Measurements from ENCODE around the gene CASP8AP2.
A peak's percentile ranks its signal among the peaks of the same experiment; 100 is the strongest.
"Not testable (repeated sequence)": the region's sequence is repeated elsewhere in the genome, so short reads cannot be mapped to it uniquely, and the experiment has no call there.

CASP8AP2 gene

DNA sequence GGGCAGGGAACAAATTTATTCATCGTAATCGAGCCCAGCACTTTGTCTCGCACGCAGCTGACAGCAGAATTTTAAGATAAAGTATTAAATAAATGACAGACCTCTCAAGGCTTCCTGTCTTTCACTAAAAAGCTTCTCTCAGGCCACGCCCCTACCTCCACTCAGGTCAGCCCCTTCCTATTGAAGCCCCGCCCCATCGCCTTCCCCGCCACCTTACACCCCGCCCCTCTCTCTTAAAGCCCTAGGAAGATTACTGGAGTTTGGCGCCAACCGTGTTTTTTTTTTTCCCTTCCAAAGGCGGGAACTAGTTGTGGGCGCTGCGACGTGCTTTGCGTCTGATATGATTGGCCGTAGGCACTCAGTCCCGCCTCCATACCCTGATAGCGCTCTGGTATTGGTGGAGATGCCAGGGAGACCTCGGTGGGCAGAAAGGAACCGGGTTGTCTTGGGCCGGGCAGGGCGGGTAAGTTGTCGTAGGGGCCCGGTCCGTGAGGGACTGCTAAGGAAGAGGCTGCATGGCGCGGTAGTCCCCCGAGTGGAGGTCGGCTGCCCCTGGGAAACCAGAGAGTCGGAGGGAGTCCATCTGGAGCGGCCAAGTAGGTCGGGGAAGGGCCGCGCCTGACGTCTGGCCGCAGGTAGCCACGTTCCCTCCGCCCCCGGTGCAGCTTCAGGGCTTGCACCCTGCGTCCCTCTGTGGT lies at the start of gene CASP8AP2:
Gene CASP8AP2, plus strand, starts transcription at position 409 of the 698 bp plus-strand sequence.
- peak; percentile 99 for DNase-seq (ENCODE audit: low read depth)
- TF ChIP-seq, protein P1, sequence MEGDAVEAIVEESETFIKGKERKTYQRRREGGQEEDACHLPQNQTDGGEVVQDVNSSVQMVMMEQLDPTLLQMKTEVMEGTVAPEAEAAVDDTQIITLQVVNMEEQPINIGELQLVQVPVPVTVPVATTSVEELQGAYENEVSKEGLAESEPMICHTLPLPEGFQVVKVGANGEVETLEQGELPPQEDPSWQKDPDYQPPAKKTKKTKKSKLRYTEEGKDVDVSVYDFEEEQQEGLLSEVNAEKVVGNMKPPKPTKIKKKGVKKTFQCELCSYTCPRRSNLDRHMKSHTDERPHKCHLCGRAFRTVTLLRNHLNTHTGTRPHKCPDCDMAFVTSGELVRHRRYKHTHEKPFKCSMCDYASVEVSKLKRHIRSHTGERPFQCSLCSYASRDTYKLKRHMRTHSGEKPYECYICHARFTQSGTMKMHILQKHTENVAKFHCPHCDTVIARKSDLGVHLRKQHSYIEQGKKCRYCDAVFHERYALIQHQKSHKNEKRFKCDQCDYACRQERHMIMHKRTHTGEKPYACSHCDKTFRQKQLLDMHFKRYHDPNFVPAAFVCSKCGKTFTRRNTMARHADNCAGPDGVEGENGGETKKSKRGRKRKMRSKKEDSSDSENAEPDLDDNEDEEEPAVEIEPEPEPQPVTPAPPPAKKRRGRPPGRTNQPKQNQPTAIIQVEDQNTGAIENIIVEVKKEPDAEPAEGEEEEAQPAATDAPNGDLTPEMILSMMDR (conservative IDR thresholded peaks at IDR 0.05; ENCODE audit: control insufficient read depth, insufficient read depth, low read depth, low read length): no peak
- peak within 1 kb of the TSS; percentile 93 for H3K4me3 ChIP-seq (ENCODE audit: control insufficient read depth, low read depth, low read length)

GRCh38 chr6:89781070-89782034 lies 48.3 kb upstream of the CASP8AP2 start:
- no peak for DNase-seq (ENCODE audit: low read depth)
- TF ChIP-seq, protein P1 (conservative IDR thresholded peaks at IDR 0.05; ENCODE audit: control insufficient read depth, insufficient read depth, low read depth, low read length): no peak
- H3K4me3 ChIP-seq (ENCODE audit: control insufficient read depth, low read depth, low read length): no peak overlapping the region

DNA sequence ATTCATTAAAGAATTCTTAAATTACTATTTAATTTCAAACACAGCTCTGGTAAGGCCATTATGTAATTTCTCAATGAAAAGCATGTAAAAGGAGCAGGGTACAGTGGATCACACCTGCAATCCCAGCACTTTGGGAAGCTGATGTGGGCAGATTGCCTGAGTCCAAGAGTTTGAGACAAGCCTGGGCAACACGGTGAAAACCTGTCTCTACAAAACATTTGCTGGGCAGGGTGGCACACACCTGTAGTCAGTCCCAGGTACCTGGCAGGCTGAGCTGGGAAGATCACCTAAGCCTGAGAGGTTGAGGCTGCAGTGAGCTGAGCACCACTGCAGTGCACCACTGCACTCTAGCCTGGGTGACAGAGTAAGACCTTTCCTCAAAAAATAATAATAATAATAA lies 47.5 kb upstream of the CASP8AP2 start:
- TF ChIP-seq, protein P1 (conservative IDR thresholded peaks at IDR 0.05; ENCODE audit: control insufficient read depth, insufficient read depth, low read depth, low read length): no peak
- H3K4me3 ChIP-seq (ENCODE audit: control insufficient read depth, low read depth, low read length): no peak overlapping the region
- DNase-seq (ENCODE audit: low read depth): no peak

DNA sequence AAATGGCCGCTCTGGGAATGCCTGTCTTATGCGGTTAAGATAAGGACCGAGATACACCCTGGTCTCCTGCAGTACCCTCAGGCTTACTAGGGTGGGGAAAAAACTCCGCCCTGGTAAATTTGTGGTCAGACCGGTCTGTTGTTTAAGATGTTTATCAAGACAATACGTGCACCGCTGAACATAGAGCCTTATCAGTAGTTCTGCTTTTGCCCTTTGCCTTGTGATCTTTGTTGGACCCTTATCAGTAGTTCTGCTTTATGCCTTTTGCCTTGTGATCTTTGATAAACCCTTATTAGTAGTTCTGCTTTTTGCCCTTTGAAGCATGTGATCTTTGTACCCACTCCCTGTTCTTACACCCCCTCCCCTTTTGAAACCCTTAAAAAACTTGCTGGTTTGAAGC lies 46.4 kb upstream of the CASP8AP2 start:
- H3K4me3 ChIP-seq (ENCODE audit: control insufficient read depth, low read depth, low read length); DNase-seq (ENCODE audit: low read depth): not testable (repeated sequence)

DNA sequence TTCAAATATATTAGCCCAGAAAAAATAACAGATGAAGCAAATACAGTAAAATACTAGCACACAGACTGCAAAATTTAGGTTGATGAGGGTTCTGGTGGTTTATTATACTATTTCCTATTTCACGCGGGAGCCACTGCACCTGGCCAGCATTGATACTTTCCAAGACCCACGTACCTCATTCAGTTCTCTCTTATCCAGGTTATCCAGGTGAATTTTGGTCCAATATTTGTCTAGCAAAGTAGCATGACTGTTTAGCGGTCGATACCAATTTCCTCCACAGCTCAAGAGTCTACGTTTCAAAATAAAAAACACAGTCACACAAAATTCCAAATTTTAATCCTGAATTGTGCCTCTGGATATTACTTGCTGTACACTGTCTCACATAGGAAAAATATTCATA lies 44.8 kb upstream of the CASP8AP2 start:
- no peak overlapping the region for H3K4me3 ChIP-seq (ENCODE audit: control insufficient read depth, low read depth, low read length)
- no peak for DNase-seq (ENCODE audit: low read depth)
- TF ChIP-seq, protein P1 (conservative IDR thresholded peaks at IDR 0.05; ENCODE audit: control insufficient read depth, insufficient read depth, low read depth, low read length): no peak

GRCh38 chr6:89786970-89787369 lies 42.7 kb upstream of the CASP8AP2 start:
- H3K4me3 ChIP-seq (ENCODE audit: control insufficient read depth, low read depth, low read length): no peak overlapping the region
- DNase-seq (ENCODE audit: low read depth): no peak
- TF ChIP-seq, protein P1 (conservative IDR thresholded peaks at IDR 0.05; ENCODE audit: control insufficient read depth, insufficient read depth, low read depth, low read length): no peak

All from fibroblast of mammary gland (primary cell).